Adipocyte (in vitro differentiated cells): Measurements from ENCODE around the gene TMC4.
A peak's percentile ranks its signal among the peaks of the same experiment; 100 is the strongest.

Source experiments
- DNase-seq: peaks from one replicate; pipeline ENCODE4 v3.0.0-alpha.2; 2015; ENCODE audit warnings: low read depth
- H3K27me3 ChIP-seq: replicated peaks from 2 replicates; pipeline ENCODE4 v1.7.0; 2013; ENCODE audit warnings: mild to moderate bottlenecking, low read length, moderate library complexity; ENCODE audit not compliant: control insufficient read depth, insufficient read depth
- H3K36me3 ChIP-seq: 2 replicates; pipeline ENCODE4 v1.7.0; 2013; ENCODE audit warnings: low read length, mild to moderate bottlenecking, moderate library complexity; ENCODE audit not compliant: control insufficient read depth, insufficient read depth, severe bottlenecking
- H3K4me1 ChIP-seq: 2 replicates; pipeline ENCODE4 v1.7.0; 2013; ENCODE audit warnings: mild to moderate bottlenecking, low read length, moderate library complexity; ENCODE audit not compliant: control insufficient read depth, insufficient read depth
- H3K4me3 ChIP-seq: 2 replicates; pipeline ENCODE4 v1.7.0; 2013; ENCODE audit warnings: mild to moderate bottlenecking, low read length, moderate library complexity
- H3K9ac ChIP-seq: 2 replicates; pipeline ENCODE4 v1.7.0; 2013; ENCODE audit warnings: mild to moderate bottlenecking, low read length, moderate library complexity
- H3K9me3 ChIP-seq: 2 replicates; pipeline ENCODE4 v1.7.0; 2013; ENCODE audit warnings: mild to moderate bottlenecking, low read length, moderate library complexity; ENCODE audit not compliant: control insufficient read depth

Gene TMC4

DNA sequence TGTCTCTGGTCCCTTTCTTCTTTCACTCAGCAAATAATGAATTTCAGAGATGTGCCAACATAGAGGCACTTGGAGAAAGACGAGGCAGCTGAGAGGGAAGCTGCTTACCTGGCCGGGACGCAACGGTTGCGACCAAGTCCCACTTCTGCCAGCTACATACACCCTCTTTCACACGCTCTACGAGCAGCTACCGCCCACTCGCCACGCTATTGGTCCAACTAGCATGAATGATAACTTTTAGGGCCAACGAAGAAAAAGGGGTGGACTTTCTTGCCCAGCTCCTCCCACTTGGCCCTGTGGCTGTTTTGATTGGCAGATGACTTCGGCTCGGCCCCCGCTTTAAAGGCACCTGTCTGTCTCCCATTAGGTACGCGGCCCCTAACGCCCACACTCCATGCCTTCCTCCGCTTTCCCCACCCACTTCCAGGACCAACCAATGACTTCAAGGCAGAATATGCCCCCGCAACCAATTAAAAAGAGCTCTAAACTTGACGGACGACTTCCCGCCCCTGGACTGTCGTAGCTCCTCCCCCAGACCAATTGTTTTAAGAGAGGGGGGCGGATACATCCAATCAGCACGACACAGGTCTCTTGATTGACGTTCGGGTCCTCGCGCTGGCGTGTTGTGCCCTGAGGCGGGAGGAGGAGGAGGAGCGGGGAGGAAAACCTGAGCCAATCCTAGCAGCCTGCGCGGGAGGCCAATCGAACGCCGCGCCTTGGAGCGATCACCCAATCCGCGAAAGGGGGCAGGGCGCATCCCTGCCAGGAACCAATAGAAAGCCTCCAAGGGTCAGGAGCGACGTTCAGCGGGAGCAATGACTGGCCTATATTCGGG is 35.9 kb downstream of the TMC4 start:
- no peaks in the 10 kb centered on the region for H3K36me3 ChIP-seq
- peak; percentile 100 for DNase-seq

DNA sequence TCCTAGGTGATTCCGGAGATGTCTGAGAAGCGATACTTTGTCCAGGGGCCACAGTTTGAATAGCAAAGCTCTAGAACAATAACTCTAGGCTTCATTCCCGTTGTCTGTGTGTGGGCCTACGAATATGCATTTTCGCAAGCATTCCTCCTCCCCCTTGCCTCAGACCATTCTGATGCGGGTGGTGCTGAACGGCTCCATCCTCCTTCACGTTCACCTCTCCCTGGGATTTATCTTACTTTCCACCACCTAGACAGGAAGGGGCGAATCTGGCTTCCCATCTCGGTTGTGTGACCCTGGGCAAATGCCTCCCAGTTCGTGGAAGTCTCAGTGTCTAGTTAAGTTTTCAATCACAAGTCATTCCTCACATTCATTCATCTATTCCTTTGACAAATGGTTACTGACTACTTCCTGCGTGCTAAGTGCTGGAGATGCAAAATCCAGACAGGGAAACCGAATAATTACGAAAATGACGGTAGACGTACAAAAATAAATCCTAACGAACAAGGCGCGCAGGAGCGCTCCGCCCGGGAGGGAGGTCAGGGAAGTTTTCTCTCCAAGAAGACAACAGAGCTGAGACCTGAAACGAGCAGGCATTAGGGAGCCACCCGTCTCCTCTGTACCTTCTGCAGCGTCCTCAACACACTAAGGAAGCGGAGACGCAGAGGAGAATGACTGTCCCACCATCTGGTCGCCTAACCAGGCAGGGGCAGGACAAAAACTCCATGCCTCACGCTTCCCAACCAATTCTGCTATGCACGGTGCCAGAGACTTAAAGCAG is 36.7 kb downstream of the TMC4 start:
- peak; percentile 43 for DNase-seq
- Histone ChIP-seq H3K9ac (peak overlapping the region; percentile 42), H3K9me3 (no peaks in the 10 kb centered on the region), H3K4me3 (peak overlapping the region; percentile 77), H3K36me3 (peaks cover 7% of the 10 kb centered on the region), H3K4me1 (peaks cover 17% of the 10 kb centered on the region), H3K27me3 (peaks cover 2% of the 10 kb centered on the region)

More for the DNA sequence above, 35.9 kb downstream of the TMC4 start:
- H3K9me3 ChIP-seq: no peaks in the 10 kb centered on the region
- H3K9ac ChIP-seq: peak overlapping the region; percentile 88
- H3K4me1 ChIP-seq: peaks cover 17% of the 10 kb centered on the region
- H3K4me3 ChIP-seq: peak overlapping the region; percentile 77
- H3K27me3 ChIP-seq: peaks cover 2% of the 10 kb centered on the region

- Histone ChIP-seq H3K4me3 (no peak overlapping the region), H3K9me3 (no peaks in the 10 kb centered on the region), H3K27me3 (peaks cover 2% of the 10 kb centered on the region), H3K4me1 (peaks cover 13% of the 10 kb centered on the region), H3K36me3 (peaks cover 23% of the 10 kb centered on the region), H3K9ac (no peak overlapping the region)
- no peak for DNase-seq
These were observed 38.9 kb downstream of the TMC4 start for GRCh38 chr19:54133957-54134590.

DNA sequence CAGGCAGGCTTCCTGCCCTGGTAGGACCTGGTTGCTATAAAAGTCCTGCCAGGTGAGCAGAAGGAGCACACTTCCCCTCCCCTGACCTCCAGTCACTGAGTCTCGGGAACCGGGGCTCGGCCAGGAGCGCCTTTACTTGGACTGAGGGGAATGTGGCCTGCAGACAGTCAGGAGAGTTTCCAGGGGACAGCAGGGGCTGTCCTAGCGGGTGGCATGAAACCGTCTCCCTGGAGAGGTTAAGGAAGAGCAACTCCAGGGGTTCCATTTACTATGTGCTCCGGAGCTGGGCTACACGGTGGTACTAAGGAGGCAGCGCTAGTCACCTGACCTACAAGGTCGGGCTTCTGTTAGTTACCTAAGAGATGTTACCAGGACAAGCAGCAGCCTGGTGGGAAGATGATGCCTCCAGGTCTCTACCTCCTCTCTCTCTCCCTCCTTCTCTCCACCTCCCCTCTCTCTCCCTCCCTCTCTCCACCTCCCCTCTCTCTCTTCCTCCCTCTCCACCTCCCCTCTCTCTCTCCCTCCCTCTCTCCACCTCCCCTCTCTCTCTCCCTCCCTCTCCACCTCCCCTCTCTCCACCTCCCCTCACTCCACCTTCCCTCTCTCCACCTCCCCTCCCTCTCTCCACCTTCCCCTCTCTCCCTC is 39.5 kb downstream of the TMC4 start:
- Histone ChIP-seq H3K4me3 (no peak overlapping the region), H3K9ac (no peak overlapping the region), H3K27me3 (peaks cover 2% of the 10 kb centered on the region), H3K36me3 (peaks cover 28% of the 10 kb centered on the region), H3K9me3 (no peaks in the 10 kb centered on the region), H3K4me1 (peaks cover 10% of the 10 kb centered on the region)
- no peak for DNase-seq

- H3K4me1 ChIP-seq: no peaks in the 10 kb centered on the region
- no peak for DNase-seq
- peaks cover 59% of the 10 kb centered on the region for H3K36me3 ChIP-seq
- no peaks in the 10 kb centered on the region for H3K9me3 ChIP-seq
- no peak overlapping the region for H3K4me3 ChIP-seq
- no peak overlapping the region for H3K9ac ChIP-seq
- peaks cover 2% of the 10 kb centered on the region for H3K27me3 ChIP-seq
These were observed 43.4 kb downstream of the TMC4 start for GRCh38 chr19:54129617-54129996.

DNA sequence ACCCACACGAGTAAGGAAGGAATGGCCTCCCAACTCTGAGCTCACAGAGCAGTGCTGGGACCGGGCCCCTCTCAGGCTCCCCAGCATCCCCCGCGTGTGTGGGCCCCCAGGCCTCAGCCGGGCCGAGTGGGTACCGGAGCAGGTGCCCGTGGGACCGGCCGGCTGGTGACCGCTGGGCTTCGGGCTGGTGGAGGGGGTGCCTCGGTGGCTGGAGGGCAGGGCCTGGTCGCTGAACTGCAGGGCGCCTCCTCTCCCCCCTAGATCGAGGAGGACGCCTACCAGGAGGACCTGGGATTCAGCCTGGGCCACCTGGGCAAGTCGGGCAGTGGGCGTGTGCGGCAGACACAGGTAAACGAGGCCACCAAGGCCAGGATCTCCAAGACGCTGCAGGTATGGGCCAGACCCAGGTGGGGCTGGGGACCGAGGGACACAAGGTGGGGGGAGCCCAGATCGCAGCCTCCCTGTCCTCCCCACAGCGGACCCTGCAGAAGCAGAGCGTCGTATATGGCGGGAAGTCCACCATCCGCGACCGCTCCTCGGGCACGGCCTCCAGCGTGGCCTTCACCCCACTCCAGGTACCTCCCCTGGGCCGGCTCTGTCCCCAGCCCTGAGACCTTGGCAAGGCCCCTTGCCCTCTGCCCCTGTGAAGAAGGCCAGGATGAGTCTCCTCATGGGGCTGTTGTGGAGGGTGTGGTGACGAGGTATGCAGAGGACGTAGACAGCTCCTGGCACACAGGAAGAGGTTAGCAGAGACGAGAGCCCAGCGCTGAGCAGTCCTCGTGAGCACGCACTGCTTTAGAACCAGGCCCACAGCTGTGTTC is 44.0 kb downstream of the TMC4 start:
- H3K9me3 ChIP-seq: no peaks in the 10 kb centered on the region
- peaks cover 2% of the 10 kb centered on the region for H3K27me3 ChIP-seq
- H3K9ac ChIP-seq: no peak overlapping the region
- H3K4me3 ChIP-seq: no peak overlapping the region
- DNase-seq: no peak
- no peaks in the 10 kb centered on the region for H3K4me1 ChIP-seq
- H3K36me3 ChIP-seq: peaks cover 65% of the 10 kb centered on the region

DNA sequence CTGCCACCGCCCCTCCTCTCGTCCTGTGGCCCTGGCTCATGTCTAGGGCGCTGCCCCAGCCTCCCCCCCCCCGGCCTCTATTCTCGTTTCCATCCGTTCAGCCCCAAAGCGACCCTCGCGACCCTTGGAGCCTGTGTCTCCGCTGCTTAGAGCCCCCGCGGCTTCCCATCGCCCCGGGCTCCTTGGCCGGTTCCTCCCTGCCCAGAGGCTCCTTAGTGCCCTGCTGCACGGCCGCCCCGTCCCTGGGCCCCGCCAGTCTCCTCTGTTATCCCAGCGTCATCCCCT is 44.6 kb downstream of the TMC4 start:
- Histone ChIP-seq H3K36me3 (peaks cover 71% of the 10 kb centered on the region), H3K4me1 (no peaks in the 10 kb centered on the region), H3K9ac (no peak overlapping the region)

GRCh38 chr19:54127688-54128440 is 45.1 kb downstream of the TMC4 start:
- Histone ChIP-seq H3K36me3 (peaks cover 76% of the 10 kb centered on the region), H3K9me3 (no peaks in the 10 kb centered on the region), H3K9ac (no peak overlapping the region), H3K4me3 (no peak overlapping the region), H3K4me1 (no peaks in the 10 kb centered on the region), H3K27me3 (no peaks in the 10 kb centered on the region)
- DNase-seq: no peak

More for the DNA sequence above, 44.6 kb downstream of the TMC4 start:
- DNase-seq: no peak
- Histone ChIP-seq H3K9me3 (no peaks in the 10 kb centered on the region), H3K4me3 (no peak overlapping the region), H3K27me3 (no peaks in the 10 kb centered on the region)

- Histone ChIP-seq H3K4me1 (no peaks in the 10 kb centered on the region), H3K36me3 (peaks cover 80% of the 10 kb centered on the region), H3K4me3 (no peak overlapping the region), H3K27me3 (no peaks in the 10 kb centered on the region), H3K9me3 (no peaks in the 10 kb centered on the region), H3K9ac (no peak overlapping the region)
- no peak for DNase-seq
These were observed 47.2 kb downstream of the TMC4 start for GRCh38 chr19:54125713-54126112.

GRCh38 chr19:54124393-54124792 is 48.6 kb downstream of the TMC4 start:
- no peak overlapping the region for H3K9ac ChIP-seq
- no peak for DNase-seq
- no peaks in the 10 kb centered on the region for H3K27me3 ChIP-seq
- no peak overlapping the region for H3K4me3 ChIP-seq
- no peaks in the 10 kb centered on the region for H3K9me3 ChIP-seq
- peaks cover 86% of the 10 kb centered on the region for H3K36me3 ChIP-seq
- H3K4me1 ChIP-seq: no peaks in the 10 kb centered on the region
